ENCODE measurements around the gene PGPEP1. TPM values are rescaled to one million over a fixed set of nuclear protein-coding genes. Genes with fewer than 3 reads are reported as not detected.

Gene PGPEP1
- total RNA-seq, 1 experiment from 2014 or later = 11.4 TPM

DNA sequence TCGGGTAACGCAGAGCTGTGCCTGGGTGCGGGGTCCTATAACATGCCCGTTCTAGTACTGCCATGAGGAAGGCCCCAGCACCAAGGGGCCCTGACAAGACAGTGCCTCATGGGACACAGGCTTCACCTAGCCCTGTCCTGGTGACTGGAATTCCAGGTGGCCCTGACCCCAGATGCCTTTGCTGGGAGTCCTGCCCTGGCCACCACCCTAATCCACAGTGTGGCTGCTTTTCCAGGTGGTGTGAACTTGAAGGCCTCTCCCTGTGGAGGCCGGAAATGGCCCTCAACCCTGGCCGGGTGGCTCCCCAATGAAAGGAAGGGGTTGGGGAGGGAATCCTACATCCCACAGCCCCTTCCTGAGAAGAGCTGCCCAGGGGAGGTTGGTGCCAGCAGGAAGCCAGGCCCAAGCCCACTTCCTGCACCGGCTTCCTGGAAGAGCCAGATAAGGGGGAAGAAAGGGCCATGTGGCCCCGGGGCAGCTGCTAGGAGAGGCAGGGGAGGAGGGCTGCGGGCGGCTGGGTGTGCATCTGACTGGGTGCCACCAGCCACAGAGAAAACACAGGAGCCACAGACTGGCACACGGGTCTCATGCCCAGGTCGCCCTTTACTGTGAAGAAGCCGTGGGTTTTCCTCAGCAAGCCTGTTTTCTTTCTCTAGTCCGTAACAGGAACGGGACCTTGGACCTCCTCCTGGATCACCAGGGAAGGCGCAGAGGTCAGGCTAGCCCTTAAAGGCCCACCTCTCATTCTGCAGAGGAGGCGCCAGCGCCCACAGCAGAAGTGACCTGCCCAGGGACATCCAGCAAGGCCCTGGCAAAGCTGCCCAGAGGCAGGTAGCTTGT lies 22.2 kb upstream of the PGPEP1 start:
- Histone ChIP-seq H3K27ac (ENCODE audit: low read length) (no peak overlapping the region), H3F3A (ENCODE audit: low read length, unreplicated experiment) (no peaks in the 10 kb centered on the region), H3K36me3 (ENCODE audit: low read depth, low read length) (peaks cover 3% of the 10 kb centered on the region; the same call in 1 of the 2 replicates), H3K4me2 (ENCODE audit: low read length) (no peak overlapping the region), H4K20me1 (ENCODE audit: low read length) (no peaks in the 10 kb centered on the region), H2AFZ (ENCODE audit: low read length) (no peak overlapping the region), H3K4me3 (ENCODE audit: low read length) (no peak overlapping the region), H3K79me2 (ENCODE audit: low read length) (peaks cover 53% of the 10 kb centered on the region), H3K9me3 (ENCODE audit: low read length) (no peaks in the 10 kb centered on the region), H3K27me3 (ENCODE audit: low read length) (no peaks in the 10 kb centered on the region), H3K9me2 (replicated peaks; ENCODE audit: low read length) (no peaks in the 10 kb centered on the region), H3K9ac (ENCODE audit: low read length) (no peak overlapping the region), H3K4me1 (ENCODE audit: insufficient read depth, low read length) (peaks cover 12% of the 10 kb centered on the region)
- DNase-seq = no peak
- CTCF ChIA-PET = interaction anchor here (0.5 kb wide), 1 partner anchor 10 kb away, joined by 4 read pairs; no protein-coding TSS in a partner anchor
- ATAC-seq = no peak
- no TSS peak for BruUV-seq (replicated peaks)
- intact Hi-C loops (cut with micrococcal nuclease) = no loop called here
- POLR2A ChIA-PET (ENCODE audit: unreplicated experiment) = no interaction called here
- no peak for TF ChIP-seq EZH2 (IDR thresholded peaks at IDR 0.05; ENCODE audit: low read length, unreplicated experiment)
- TF ChIP-seq, protein P1, sequence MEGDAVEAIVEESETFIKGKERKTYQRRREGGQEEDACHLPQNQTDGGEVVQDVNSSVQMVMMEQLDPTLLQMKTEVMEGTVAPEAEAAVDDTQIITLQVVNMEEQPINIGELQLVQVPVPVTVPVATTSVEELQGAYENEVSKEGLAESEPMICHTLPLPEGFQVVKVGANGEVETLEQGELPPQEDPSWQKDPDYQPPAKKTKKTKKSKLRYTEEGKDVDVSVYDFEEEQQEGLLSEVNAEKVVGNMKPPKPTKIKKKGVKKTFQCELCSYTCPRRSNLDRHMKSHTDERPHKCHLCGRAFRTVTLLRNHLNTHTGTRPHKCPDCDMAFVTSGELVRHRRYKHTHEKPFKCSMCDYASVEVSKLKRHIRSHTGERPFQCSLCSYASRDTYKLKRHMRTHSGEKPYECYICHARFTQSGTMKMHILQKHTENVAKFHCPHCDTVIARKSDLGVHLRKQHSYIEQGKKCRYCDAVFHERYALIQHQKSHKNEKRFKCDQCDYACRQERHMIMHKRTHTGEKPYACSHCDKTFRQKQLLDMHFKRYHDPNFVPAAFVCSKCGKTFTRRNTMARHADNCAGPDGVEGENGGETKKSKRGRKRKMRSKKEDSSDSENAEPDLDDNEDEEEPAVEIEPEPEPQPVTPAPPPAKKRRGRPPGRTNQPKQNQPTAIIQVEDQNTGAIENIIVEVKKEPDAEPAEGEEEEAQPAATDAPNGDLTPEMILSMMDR (conservative IDR thresholded peaks at IDR 0.05; ENCODE audit: low read depth, low read length) = no peak
- no peak for TF ChIP-seq EZH2phosphoT487 (IDR thresholded peaks at IDR 0.05; ENCODE audit: borderline replicate concordance, low read length)

DNA sequence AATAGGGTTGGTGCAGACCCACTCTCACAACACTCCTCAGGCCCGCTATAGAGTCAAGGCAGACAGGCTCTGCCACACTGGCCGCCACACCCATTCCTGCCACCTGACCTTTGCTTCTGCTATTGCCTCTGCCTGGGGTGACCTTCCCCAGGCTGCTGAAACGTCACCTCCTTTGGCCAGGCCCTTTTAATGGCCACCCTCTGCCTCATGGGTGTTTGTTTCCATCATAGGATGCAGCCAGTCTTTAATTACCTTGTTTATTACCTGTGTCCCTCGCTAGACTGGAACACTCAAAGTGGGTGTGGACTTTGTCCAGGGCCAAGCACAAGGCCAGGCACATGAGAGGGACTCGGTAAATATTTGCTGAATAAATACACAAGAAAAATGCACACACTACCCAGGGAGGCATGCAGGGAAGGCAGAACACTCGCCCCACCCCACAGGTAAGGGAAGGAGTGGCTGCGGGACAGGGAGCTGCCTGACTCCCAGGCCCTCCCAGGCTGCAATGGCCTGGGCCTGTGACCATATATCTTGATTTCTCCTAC lies 20.7 kb upstream of the PGPEP1 start:
- DNase-seq (no peak), ATAC-seq (no peak)
- H3K4me2 ChIP-seq (ENCODE audit: low read length) = no peak overlapping the region
- H3K79me2 ChIP-seq (ENCODE audit: low read length) = peaks cover 53% of the 10 kb centered on the region
- no peak overlapping the region for H3K9ac ChIP-seq (ENCODE audit: low read length)
- H3K9me3 ChIP-seq (ENCODE audit: low read length) = no peaks in the 10 kb centered on the region
- no peaks in the 10 kb centered on the region for H3K27me3 ChIP-seq (ENCODE audit: low read length)
- no peak for TF ChIP-seq EZH2 (IDR thresholded peaks at IDR 0.05; ENCODE audit: low read length, unreplicated experiment)
- no peak for TF ChIP-seq EZH2phosphoT487 (IDR thresholded peaks at IDR 0.05; ENCODE audit: borderline replicate concordance, low read length)
- TF ChIP-seq, protein P1 (conservative IDR thresholded peaks at IDR 0.05; ENCODE audit: low read depth, low read length) = no peak
- no peak overlapping the region for H3K4me3 ChIP-seq (ENCODE audit: low read length)
- no TSS peak for BruUV-seq (replicated peaks)
- POLR2A ChIA-PET (ENCODE audit: unreplicated experiment) = no interaction called here
- no peaks in the 10 kb centered on the region for H3F3A ChIP-seq (ENCODE audit: low read length, unreplicated experiment)
- CTCF ChIA-PET = no interaction called here
- no peaks in the 10 kb centered on the region for H4K20me1 ChIP-seq (ENCODE audit: low read length)
- H3K9me2 ChIP-seq (replicated peaks; ENCODE audit: low read length) = no peaks in the 10 kb centered on the region
- H2AFZ ChIP-seq (ENCODE audit: low read length) = no peak overlapping the region
- intact Hi-C loops (cut with micrococcal nuclease) = loop anchor here (10.0 kb wide), 1 partner anchor 115 kb away; the partner anchor contains the start of gene RAB3A
- peaks cover 3% of the 10 kb centered on the region; the same call in 1 of the 2 replicates for H3K36me3 ChIP-seq (ENCODE audit: low read depth, low read length)
- peaks cover 25% of the 10 kb centered on the region for H3K4me1 ChIP-seq (ENCODE audit: insufficient read depth, low read length)
- no peak overlapping the region for H3K27ac ChIP-seq (ENCODE audit: low read length)
